NCI-H2029 (cell line): ENCODE measurements around the gene PRSS16.
"Not testable (repeated sequence)": the region's sequence is repeated elsewhere in the genome, so short reads cannot be mapped to it uniquely, and the experiment has no call there.

Experiments
- DNase-seq: peaks from one replicate; lab custom pipeline; 2025; lab: John Stamatoyannopoulos, UW

The PRSS16 gene

GRCh38 chr6:27247133-27247836, at the start of gene PRSS16:
PRSS16 (plus strand) TSS chr6:27247701; CDS start chr6:27247738, 37 bp downstream.
- DNase-seq, result no peak

GRCh38 chr6:27205375-27206278, 41.9 kb upstream of the PRSS16 start:
- no peak for DNase-seq

GRCh38 chr6:27206806-27207205, 40.7 kb upstream of the PRSS16 start:
- no peak for DNase-seq

GRCh38 chr6:27208042-27208441, 39.5 kb upstream of the PRSS16 start:
- DNase-seq, result no peak

- no peak for DNase-seq
Observed at GRCh38 chr6:27209196-27209595, 38.3 kb upstream of the PRSS16 start.

GRCh38 chr6:27209659-27210269, 37.7 kb upstream of the PRSS16 start:
- no peak for DNase-seq

- not testable (repeated sequence) for DNase-seq
Observed at GRCh38 chr6:27213091-27213517, 34.4 kb upstream of the PRSS16 start.

- no peak for DNase-seq
Observed at GRCh38 chr6:27213544-27214125, 33.9 kb upstream of the PRSS16 start.

- DNase-seq, result no peak
Observed at GRCh38 chr6:27214126-27214601, 33.3 kb upstream of the PRSS16 start.

- DNase-seq, result no peak
Observed at GRCh38 chr6:27216874-27217273, 30.6 kb upstream of the PRSS16 start.

- not testable (repeated sequence) for DNase-seq
Observed at GRCh38 chr6:27222971-27223370, 24.5 kb upstream of the PRSS16 start.

GRCh38 chr6:27224729-27225128, 22.8 kb upstream of the PRSS16 start:
- DNase-seq, result no peak

- DNase-seq, result no peak
Observed at GRCh38 chr6:27228963-27229477, 18.5 kb upstream of the PRSS16 start.

GRCh38 chr6:27230758-27231111, 16.8 kb upstream of the PRSS16 start:
- no peak for DNase-seq

GRCh38 chr6:27234576-27234975, 12.9 kb upstream of the PRSS16 start:
- no peak for DNase-seq

- DNase-seq, result no peak
Observed at GRCh38 chr6:27237089-27237803, 10.3 kb upstream of the PRSS16 start.

GRCh38 chr6:27238010-27238983, 9.2 kb upstream of the PRSS16 start:
- DNase-seq, result no peak

GRCh38 chr6:27239258-27239657, 8.2 kb upstream of the PRSS16 start:
- DNase-seq, result no peak

- DNase-seq, result no peak
Observed at GRCh38 chr6:27241443-27241842, 6.1 kb upstream of the PRSS16 start.

GRCh38 chr6:27242589-27243265, 4.8 kb upstream of the PRSS16 start:
- DNase-seq, result no peak
